GM10248 (cell line): ENCODE measurements around the gene DIP2C.

Source experiments
- CTCF ChIA-PET: fragments of 300-600 bp; sonication (Branson Sonifier 250); formaldehyde crosslinking; extraction: SDS; loops from one replicate; lab custom pipeline; 2021; ENCODE audit warnings: antibody characterized with exemption; lab: Yijun Ruan, JAX
- POLR2A ChIA-PET: fragments of 350-650 bp; sonication (Branson Sonifier 250); formaldehyde crosslinking; extraction: SDS; loops from one replicate; lab custom pipeline; 2020; ENCODE audit warnings: antibody characterized with exemption; lab: Yijun Ruan, JAX
- DNase-seq: peaks from one replicate; pipeline ENCODE4 v3.0.0; 2012; ENCODE audit errors: extremely low spot score
- CTCF ChIP-seq: IDR thresholded peaks from 2 replicates; pipeline ENCODE4 v1.5.1; 2012; ENCODE audit warnings: mild to moderate bottlenecking, low read depth; ENCODE audit errors: extremely low read depth, missing control alignments, control extremely low read depth

DIP2C gene

GRCh38 chr10:575402-576129 is 113.9 kb downstream of the DIP2C start:
- no peak for DNase-seq
- ChIA-PET CTCF (interaction anchor here (1.1 kb wide), 1 partner anchor 19 kb away, joined by 3 read pairs; no protein-coding TSS in a partner anchor), POLR2A (no interaction called here)
- no peak for TF ChIP-seq CTCF

- DNase-seq: no peak
- ChIA-PET POLR2A (no interaction called here), CTCF (no interaction called here)
- TF ChIP-seq CTCF: no peak
Measured at GRCh38 chr10:572696-573095, 116.8 kb downstream of the DIP2C start.

GRCh38 chr10:571688-572451 is 117.6 kb downstream of the DIP2C start:
- no peak for DNase-seq
- ChIA-PET POLR2A (no interaction called here), CTCF (interaction anchor here (0.7 kb wide), 1 partner anchor 12 kb away, joined by 3 read pairs; no protein-coding TSS in a partner anchor)
- no peak for TF ChIP-seq CTCF

GRCh38 chr10:571166-571565 is 118.3 kb downstream of the DIP2C start:
- POLR2A ChIA-PET: no interaction called here
- CTCF ChIA-PET: interaction anchor here (0.7 kb wide), 1 partner anchor 12 kb away, joined by 3 read pairs; no protein-coding TSS in a partner anchor
- no peak for TF ChIP-seq CTCF
- DNase-seq: no peak

- TF ChIP-seq CTCF: no peak
- CTCF ChIA-PET: no interaction called here
- POLR2A ChIA-PET: no interaction called here
- no peak for DNase-seq
Measured at GRCh38 chr10:570628-571163, 118.8 kb downstream of the DIP2C start.

GRCh38 chr10:569961-570627 is 119.4 kb downstream of the DIP2C start:
- ChIA-PET POLR2A (no interaction called here), CTCF (no interaction called here)
- DNase-seq: no peak
- TF ChIP-seq CTCF: no peak
